Measurements from ENCODE around the gene MAP3K7CL.

DNA sequence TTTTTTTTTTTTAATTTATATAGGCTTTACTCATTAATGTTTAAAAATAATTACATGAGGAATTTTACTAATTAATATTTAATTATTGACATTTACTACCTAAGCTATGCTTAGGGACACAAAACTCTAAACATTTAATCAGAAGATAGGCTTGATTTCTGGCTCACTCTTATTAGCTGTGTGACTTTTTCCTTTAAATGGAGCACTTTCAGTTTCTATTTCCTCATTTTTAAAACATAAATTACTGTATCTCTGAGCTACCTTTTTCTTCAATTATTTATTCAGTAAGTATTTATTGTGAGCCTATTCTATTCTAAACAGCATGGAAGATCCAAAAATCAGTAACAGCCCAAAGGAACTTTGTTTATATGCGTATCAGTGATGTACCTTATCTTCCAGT is 40.5 kb downstream of the MAP3K7CL start:
- TF ChIP-seq, protein P1, sequence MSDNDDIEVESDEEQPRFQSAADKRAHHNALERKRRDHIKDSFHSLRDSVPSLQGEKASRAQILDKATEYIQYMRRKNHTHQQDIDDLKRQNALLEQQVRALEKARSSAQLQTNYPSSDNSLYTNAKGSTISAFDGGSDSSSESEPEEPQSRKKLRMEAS (IDR thresholded peaks at IDR 0.05), result no peak
- no peak for TF ChIP-seq EP300 (IDR thresholded peaks at IDR 0.05; ENCODE audit: borderline replicate concordance)
- TF ChIP-seq YY1 (IDR thresholded peaks at IDR 0.05; ENCODE audit: low read depth), result no peak
- TF ChIP-seq RAD21 (IDR thresholded peaks at IDR 0.05; ENCODE audit: low read depth), result no peak
- TF ChIP-seq EGR1 (IDR thresholded peaks at IDR 0.05), result no peak
- no peak for TF ChIP-seq FOXM1 (IDR thresholded peaks at IDR 0.05; ENCODE audit: borderline replicate concordance, low read depth)
- TF ChIP-seq USF1 (IDR thresholded peaks at IDR 0.05), result no peak
- TF ChIP-seq REST (IDR thresholded peaks at IDR 0.05; ENCODE audit: low read depth), result no peak
- no peak for TF ChIP-seq TAF1 (IDR thresholded peaks at IDR 0.05; ENCODE audit: low read depth)
- no peak for TF ChIP-seq CREB1 (IDR thresholded peaks at IDR 0.05; ENCODE audit: low read depth)
- TF ChIP-seq TEAD4 (IDR thresholded peaks at IDR 0.05), result no peak
- no peak for TF ChIP-seq NFIC (IDR thresholded peaks at IDR 0.05)

All from Ishikawa (cell line).